C4-2B (cell line): Measurements from ENCODE around the gene LCP2.

ENCODE experiments used
- H3K27ac ChIP-seq: fragments of 450-650 bp; 2 replicates; pipeline ENCODE4 v1.5.1; 2017
- ZFX ChIP-seq: fragments of 450-650 bp; IDR thresholded peaks from 2 replicates; pipeline ENCODE4 v1.6.1; 2017
- TF ChIP-seq, protein P1 (sequence below): fragments of 450-650 bp; conservative IDR thresholded peaks from 2 replicates; pipeline ENCODE4 v1.5.1; 2017; ENCODE audit warnings: mild to moderate bottlenecking

LCP2 gene

DNA sequence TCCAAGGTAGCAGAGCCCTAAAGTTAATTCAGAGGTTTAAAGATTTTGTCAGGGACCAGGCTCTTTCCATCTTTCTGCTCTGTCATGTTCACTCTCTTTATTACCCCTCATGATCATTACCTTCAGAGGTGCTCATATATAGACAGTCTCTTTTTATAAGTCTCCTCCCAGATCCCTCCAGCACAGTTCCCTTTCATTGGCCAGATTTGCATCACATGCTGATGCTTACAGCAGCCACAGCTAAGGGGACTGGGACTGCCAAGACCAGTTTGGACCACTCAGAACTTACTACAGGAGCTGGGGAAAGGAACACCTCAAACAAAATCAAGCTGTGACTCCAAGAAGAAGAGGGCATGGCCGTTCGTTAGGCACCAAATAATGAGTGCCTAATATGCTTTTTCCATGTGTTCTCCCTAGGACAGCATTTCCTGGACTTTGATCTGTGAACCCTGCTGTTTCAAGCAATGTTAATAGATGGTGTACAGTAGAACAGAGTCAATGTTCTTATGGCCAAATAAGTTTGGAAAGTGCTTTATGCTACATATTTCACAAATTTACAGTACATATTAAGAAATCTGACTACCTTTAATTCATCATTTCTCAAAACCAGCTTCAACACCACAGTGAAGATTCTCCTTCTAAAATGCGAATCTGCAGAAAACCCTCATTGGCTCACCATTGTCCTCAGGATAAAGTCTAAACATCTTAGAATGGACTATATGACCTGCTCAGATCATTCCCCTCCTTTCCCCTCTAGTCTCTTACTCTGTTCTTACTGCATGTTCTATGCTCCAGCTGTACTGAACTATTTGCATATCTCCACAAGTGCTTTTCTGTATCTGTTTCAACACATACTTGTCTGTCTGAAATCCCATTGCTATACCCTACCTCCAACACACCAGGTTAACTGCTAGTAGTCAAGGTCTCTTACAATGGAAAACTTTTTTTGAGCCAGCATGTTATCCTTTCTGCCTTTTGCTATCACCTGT is 61.4 kb downstream of the LCP2 start:
- H3K27ac ChIP-seq: no peak overlapping the region
- TF ChIP-seq ZFX: no peak
- TF ChIP-seq, protein P1, sequence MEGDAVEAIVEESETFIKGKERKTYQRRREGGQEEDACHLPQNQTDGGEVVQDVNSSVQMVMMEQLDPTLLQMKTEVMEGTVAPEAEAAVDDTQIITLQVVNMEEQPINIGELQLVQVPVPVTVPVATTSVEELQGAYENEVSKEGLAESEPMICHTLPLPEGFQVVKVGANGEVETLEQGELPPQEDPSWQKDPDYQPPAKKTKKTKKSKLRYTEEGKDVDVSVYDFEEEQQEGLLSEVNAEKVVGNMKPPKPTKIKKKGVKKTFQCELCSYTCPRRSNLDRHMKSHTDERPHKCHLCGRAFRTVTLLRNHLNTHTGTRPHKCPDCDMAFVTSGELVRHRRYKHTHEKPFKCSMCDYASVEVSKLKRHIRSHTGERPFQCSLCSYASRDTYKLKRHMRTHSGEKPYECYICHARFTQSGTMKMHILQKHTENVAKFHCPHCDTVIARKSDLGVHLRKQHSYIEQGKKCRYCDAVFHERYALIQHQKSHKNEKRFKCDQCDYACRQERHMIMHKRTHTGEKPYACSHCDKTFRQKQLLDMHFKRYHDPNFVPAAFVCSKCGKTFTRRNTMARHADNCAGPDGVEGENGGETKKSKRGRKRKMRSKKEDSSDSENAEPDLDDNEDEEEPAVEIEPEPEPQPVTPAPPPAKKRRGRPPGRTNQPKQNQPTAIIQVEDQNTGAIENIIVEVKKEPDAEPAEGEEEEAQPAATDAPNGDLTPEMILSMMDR: no peak

DNA sequence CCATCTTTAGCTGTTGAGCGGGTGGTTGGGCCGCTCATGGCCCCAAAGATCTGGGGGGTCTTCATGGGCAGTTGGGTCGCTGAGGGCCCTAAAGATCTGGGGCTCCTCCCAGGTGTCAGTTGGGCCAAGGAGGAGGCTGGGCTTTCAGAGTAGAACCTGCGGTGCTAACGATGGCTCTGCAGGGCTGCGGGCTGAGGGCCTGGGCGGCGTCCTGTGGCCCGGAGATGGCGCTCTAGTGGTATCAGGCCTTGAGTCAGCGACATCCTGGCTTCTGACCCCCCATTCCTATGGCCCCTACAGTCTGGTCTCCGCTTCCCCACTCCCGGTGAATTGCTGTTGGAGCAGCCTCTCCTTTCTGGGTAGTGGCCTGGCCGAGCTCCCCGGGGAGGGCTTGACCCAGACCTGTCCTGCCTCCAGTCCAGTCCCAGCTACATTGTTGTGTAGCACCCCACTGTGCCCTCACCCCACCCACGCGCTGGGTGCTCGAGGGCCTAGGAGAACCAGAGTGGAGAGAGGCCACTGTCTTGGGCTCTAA is 64.2 kb downstream of the LCP2 start:
- TF ChIP-seq, protein P1: no peak
- no peak for TF ChIP-seq ZFX
- H3K27ac ChIP-seq: no peak overlapping the region

DNA sequence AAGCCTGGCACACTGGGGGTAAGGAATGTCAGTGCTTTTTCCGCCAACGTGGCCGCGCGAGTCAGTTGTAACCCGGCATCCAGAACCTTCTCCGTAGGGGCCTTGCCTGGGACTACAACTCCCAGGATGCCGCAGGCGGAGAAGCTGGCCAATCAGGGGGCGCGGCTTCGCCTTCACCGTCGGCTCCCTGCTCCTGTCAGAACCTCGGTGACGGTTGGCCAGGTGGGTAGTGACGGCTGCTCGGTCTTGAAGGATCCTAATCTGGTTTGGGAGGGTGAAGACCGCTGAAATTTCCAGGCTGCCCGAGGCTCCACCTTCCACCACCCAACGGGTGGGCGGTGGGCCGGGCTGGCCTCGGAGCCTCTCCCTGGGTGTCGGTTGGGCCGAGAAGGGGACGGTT is 64.8 kb downstream of the LCP2 start, which contains the start of gene C5orf58:
TSS of gene C5orf58 (plus strand) at position 200 of the 400 bp plus-strand sequence. CDS start 1,992 bp downstream, outside the sequence.
- H3K27ac ChIP-seq: no peak within 1 kb of the TSS
- no peak for TF ChIP-seq ZFX

DNA sequence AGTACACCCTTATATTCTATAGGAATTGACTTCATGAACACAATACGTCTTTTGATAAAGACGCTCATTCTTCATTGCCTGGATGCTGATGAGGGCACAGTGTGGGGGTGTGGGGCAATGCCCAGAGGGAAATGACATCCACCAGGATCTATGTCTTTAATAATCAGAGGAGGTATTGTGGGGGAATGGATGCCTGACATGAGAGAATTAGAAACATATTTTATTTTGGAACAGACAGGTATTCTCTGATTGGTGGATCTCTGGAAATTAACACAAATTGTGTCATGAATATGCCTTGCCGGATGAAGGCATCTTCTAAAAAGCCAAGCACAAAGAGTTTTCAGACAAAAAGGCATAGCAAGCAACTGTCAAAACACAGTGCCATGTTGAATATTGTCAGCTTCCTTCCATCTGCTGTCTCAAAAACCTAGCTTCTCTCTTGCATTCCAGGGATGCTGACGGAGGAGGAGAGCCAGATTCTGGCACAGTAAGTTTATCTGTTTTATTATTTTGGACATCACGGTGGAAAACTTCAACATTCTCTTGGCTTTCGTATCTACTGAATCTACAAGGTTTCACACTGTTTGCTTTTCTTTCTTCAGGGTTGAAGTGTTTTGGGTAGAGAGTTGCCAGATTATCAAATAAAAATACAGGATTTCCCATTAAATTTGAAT is 68.7 kb downstream of the LCP2 start:
- no peak for TF ChIP-seq ZFX
- TF ChIP-seq, protein P1: no peak
- H3K27ac ChIP-seq: no peak overlapping the region

DNA sequence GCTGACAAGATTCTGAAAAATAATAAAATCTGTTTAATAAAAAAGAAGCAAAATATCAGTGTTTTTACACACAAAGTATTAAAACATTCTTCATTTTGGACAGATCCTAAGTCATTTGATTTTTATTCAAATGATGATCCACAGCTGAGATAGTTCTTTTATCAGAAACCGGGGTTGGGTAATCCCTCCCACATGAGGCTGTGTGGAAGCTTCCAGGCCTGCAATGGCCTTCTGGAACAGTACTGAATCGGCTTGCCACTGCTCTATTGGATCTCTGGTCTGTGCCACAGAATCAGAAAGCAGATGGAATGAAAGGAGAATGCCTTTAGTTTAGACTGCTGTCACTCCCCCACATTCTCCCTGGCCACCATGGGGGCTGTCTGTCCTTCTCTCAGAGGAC is 70.9 kb downstream of the LCP2 start:
- no peak overlapping the region for H3K27ac ChIP-seq
- TF ChIP-seq ZFX: no peak
- TF ChIP-seq, protein P1: no peak

DNA sequence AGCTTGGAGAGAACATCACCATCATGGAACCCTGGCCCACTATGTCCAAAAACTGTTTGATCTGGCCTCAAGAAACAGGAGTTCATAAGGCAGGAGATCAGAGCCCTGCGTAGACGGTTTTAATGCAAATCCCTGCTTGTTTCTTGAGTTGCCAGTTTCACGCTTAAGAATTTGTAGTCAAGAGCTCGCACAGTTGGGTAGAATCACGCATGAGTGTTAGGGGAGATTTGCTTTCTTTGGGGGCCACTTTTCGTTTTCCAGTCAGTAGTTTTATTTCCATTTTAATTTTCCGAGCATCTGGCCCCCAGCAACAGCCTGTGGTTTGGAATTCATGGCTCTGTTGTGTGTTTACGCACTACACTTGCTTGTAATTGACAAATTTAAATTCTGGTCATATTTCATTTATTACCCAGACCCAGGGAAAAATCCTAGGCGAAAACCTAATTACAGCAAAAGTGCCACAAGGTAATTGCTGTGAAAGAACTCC is 71.4 kb downstream of the LCP2 start:
- no peak for TF ChIP-seq ZFX
- TF ChIP-seq, protein P1: peak; percentile 63
- no peak overlapping the region for H3K27ac ChIP-seq

DNA sequence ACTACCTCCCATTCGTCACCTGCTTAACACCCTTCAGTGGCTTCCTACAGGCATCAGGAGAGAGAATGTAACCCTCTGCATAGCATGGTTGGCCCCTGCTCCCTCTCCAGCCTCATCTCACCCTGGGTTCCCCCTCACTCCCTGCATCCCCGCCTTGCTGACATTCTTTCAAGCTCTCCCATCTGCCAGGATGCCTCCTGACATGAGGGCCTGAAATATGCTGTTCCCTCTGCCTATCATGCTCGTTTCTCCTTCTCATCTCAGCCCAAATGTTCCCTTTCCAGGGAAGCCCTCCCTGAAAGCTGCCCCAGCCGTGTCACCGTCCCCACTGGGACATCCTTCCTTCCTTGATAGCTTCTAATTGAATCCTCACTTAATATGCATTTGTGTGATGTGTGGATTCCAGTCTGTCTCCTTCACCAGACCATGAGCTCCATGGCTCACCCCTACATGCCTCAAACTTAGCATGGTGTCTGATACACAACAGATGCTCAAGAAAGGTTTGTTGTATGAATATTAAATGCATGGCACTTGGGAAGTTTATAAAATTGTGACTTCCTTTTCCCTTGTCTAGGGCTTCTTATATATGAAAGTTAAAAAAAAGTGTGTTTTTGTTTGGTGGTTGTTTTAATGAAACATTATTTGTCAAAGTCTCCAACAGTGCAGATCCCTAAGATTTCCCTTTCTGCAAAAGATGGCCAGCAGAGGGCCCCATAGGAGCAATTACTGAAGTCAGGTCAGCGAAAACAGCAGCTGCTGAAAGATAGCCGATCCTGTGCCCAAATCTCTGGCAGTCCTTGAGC is 72.0 kb downstream of the LCP2 start:
- no peak overlapping the region for H3K27ac ChIP-seq
- no peak for TF ChIP-seq ZFX
- TF ChIP-seq, protein P1: peak; percentile 89
